Gastroesophageal sphincter (tissue), 3 donors: ENCODE results near the gene ATAD3B.
"Not testable (repeated sequence)": the region's sequence is repeated elsewhere in the genome, so short reads cannot be mapped to it uniquely, and the experiment has no call there.

Source experiments
- CTCF ChIP-seq, 4 experiments: fragments of 200-600 bp in 2 of 4; fragments of 450-650 bp in 2 of 4; sonication (generic) in 1 of 4; IDR thresholded peaks; one replicate each; pipeline ENCODE4 v1.5.1; 2017 to 2019; ENCODE audit warnings: antibody characterized with exemption in 4 of 4, mild to moderate bottlenecking in 2 of 4, moderate library complexity in 2 of 4
- EP300 ChIP-seq: sonication (generic); formaldehyde crosslinking; IDR thresholded peaks from one replicate; pipeline ENCODE4 v1.6.1; 2017; ENCODE audit warnings: antibody characterized with exemption, mild to moderate bottlenecking
- POLR2A ChIP-seq, 2 donors: fragments of 450-650 bp; IDR thresholded peaks; one replicate each; pipeline ENCODE4 v1.6.1; 2017; ENCODE audit warnings: antibody characterized with exemption in 2 of 2, mild to moderate bottlenecking in 2 of 2, moderate library complexity in 1 of 2
- POLR2AphosphoS5 ChIP-seq: sonication (generic); formaldehyde crosslinking; IDR thresholded peaks from one replicate; pipeline ENCODE4 v1.6.1; 2017; ENCODE audit warnings: antibody characterized with exemption

DNA sequence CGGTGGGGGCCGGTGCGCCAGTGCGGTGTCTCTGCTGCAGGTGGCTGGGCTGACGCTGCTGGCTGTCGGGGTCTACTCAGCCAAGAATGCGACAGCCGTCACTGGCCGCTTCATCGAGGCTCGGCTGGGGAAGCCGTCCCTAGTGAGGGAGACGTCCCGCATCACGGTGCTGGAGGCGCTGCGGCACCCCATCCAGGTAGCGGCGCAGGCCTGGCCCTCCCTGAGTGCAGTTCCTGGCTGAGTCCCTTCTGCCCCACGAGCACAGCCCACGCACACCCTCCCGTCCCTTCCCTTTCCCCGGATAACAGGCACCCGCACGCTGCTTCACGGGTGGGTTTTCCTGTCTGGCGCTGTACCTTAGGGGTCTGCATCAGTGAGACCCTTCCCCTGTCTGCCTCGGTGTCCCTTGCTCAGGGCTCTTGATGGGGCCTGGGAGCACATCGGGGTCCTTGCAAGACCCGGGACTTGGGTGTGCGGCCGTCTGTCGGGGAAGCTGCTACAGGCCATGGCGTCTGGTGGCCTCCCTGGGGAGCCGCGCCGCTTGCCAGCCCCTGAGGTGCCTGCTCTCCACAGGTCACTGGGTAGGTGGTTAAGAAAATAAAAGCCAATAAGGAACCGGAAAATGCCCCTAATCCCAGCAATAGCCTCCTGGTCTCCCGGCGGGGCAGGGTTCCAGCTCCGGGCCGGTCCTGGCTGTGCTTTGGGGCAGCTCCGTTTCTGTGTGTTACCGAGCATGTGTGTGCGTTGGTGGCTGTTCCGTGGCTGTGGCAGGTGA is 13.6 kb downstream of the ATAD3B start:
- TF ChIP-seq POLR2A (IDR thresholded peaks at IDR 0.05); CTCF (IDR thresholded peaks at IDR 0.05); EP300; POLR2AphosphoS5: not testable (repeated sequence)
